Osteocyte (in vitro differentiated cells): ENCODE measurements around the gene CAPN11. TPM values are rescaled to one million over a fixed set of nuclear protein-coding genes. Genes with fewer than 3 reads are reported as not detected.

ENCODE experiments used
- DNase-seq: peaks from one replicate; pipeline ENCODE4 v3.0.0; 2021; ENCODE audit warnings: mixed read lengths; ENCODE audit not compliant: unreplicated experiment; ENCODE audit errors: extremely low spot score
- H3K27ac Mint-ChIP-seq: one replicate; pipeline ENCODE4 v1.8.0; 2021; ENCODE audit warnings: mild to moderate bottlenecking, mixed read lengths; ENCODE audit not compliant: unreplicated experiment
- H3K27me3 Mint-ChIP-seq: one replicate; pipeline ENCODE4 v1.8.0; 2021; ENCODE audit warnings: mixed read lengths; ENCODE audit not compliant: unreplicated experiment
- H3K36me3 Mint-ChIP-seq: one replicate; pipeline ENCODE4 v1.8.0; 2021; ENCODE audit warnings: mixed read lengths; ENCODE audit not compliant: unreplicated experiment
- H3K4me1 Mint-ChIP-seq: one replicate; pipeline ENCODE4 v1.8.0; 2021; ENCODE audit warnings: mixed read lengths; ENCODE audit not compliant: unreplicated experiment
- H3K4me3 Mint-ChIP-seq: one replicate; pipeline ENCODE4 v1.8.0; 2021; ENCODE audit warnings: mild to moderate bottlenecking, moderate library complexity, mixed read lengths; ENCODE audit not compliant: unreplicated experiment
- H3K9me3 Mint-ChIP-seq: one replicate; pipeline ENCODE4 v1.8.0; 2021; ENCODE audit warnings: mixed read lengths; ENCODE audit not compliant: unreplicated experiment
- CTCF ChIP-seq: fragments of 200-600 bp; sonication (generic); IDR thresholded peaks from 2 replicates; pipeline ENCODE4 v1.5.0; 2021; ENCODE audit warnings: antibody characterized with exemption, mild to moderate bottlenecking, moderate library complexity
- total RNA-seq: library from RNA; stranded (reverse); gene quantifications from 2 replicates; pipeline ENCODE4 v1.2.1, GENCODE V29; 2021

The CAPN11 gene
- total RNA-seq, 1 donor from 2014 or later = not detected

- no peaks in the 10 kb centered on the region for H3K9me3 Mint-ChIP-seq
- no peak overlapping the region for H3K4me3 Mint-ChIP-seq
- H3K27ac Mint-ChIP-seq = no peak overlapping the region
Measured at GRCh38 chr6:44113414-44113813, 45.2 kb upstream of the CAPN11 start.

GRCh38 chr6:44115866-44116265, 42.8 kb upstream of the CAPN11 start:
- no peaks in the 10 kb centered on the region for H3K27me3 Mint-ChIP-seq
- peaks cover 34% of the 10 kb centered on the region for H3K4me1 Mint-ChIP-seq
- H3K9me3 Mint-ChIP-seq = no peaks in the 10 kb centered on the region
- no peak overlapping the region for H3K4me3 Mint-ChIP-seq
- H3K36me3 Mint-ChIP-seq = peaks cover 33% of the 10 kb centered on the region
- DNase-seq = no peak
- H3K27ac Mint-ChIP-seq = peak overlapping the region; percentile 80
- TF ChIP-seq CTCF = no peak

More at GRCh38 chr6:44113414-44113813, 45.2 kb upstream of the CAPN11 start:
- H3K36me3 Mint-ChIP-seq = peaks cover 36% of the 10 kb centered on the region
- H3K4me1 Mint-ChIP-seq = peaks cover 31% of the 10 kb centered on the region
- TF ChIP-seq CTCF = peak; percentile 14
- no peaks in the 10 kb centered on the region for H3K27me3 Mint-ChIP-seq
- DNase-seq = no peak

- Mint-ChIP-seq H3K27ac (peak overlapping the region; percentile 80), H3K27me3 (no peaks in the 10 kb centered on the region), H3K36me3 (peaks cover 24% of the 10 kb centered on the region), H3K4me3 (peak overlapping the region; percentile 2), H3K9me3 (no peaks in the 10 kb centered on the region), H3K4me1 (peaks cover 39% of the 10 kb centered on the region)
- DNase-seq = no peak
- TF ChIP-seq CTCF = no peak
Measured at GRCh38 chr6:44116641-44117382, 41.8 kb upstream of the CAPN11 start.

- Mint-ChIP-seq H3K36me3 (peaks cover 19% of the 10 kb centered on the region), H3K27ac (peak overlapping the region; percentile 80), H3K4me3 (peak overlapping the region; percentile 2), H3K9me3 (no peaks in the 10 kb centered on the region), H3K27me3 (no peaks in the 10 kb centered on the region), H3K4me1 (peaks cover 41% of the 10 kb centered on the region)
- TF ChIP-seq CTCF = no peak
- DNase-seq = no peak
Measured at GRCh38 chr6:44117397-44118128, 41.1 kb upstream of the CAPN11 start.

GRCh38 chr6:44119704-44120262, 38.8 kb upstream of the CAPN11 start:
- Mint-ChIP-seq H3K4me3 (no peak overlapping the region), H3K4me1 (peaks cover 63% of the 10 kb centered on the region), H3K36me3 (peaks cover 10% of the 10 kb centered on the region), H3K27me3 (no peaks in the 10 kb centered on the region), H3K9me3 (no peaks in the 10 kb centered on the region), H3K27ac (no peak overlapping the region)
- DNase-seq = no peak
- no peak for TF ChIP-seq CTCF
